T-helper 2 cell (primary cell): ENCODE measurements around the gene CNTROB.

Experiments
- DNase-seq, 5 experiments: peaks; one replicate each; pipeline versions ENCODE4 v3.0.0 to v3.0.0-alpha.2; 2012 to 2022

The CNTROB gene

DNA sequence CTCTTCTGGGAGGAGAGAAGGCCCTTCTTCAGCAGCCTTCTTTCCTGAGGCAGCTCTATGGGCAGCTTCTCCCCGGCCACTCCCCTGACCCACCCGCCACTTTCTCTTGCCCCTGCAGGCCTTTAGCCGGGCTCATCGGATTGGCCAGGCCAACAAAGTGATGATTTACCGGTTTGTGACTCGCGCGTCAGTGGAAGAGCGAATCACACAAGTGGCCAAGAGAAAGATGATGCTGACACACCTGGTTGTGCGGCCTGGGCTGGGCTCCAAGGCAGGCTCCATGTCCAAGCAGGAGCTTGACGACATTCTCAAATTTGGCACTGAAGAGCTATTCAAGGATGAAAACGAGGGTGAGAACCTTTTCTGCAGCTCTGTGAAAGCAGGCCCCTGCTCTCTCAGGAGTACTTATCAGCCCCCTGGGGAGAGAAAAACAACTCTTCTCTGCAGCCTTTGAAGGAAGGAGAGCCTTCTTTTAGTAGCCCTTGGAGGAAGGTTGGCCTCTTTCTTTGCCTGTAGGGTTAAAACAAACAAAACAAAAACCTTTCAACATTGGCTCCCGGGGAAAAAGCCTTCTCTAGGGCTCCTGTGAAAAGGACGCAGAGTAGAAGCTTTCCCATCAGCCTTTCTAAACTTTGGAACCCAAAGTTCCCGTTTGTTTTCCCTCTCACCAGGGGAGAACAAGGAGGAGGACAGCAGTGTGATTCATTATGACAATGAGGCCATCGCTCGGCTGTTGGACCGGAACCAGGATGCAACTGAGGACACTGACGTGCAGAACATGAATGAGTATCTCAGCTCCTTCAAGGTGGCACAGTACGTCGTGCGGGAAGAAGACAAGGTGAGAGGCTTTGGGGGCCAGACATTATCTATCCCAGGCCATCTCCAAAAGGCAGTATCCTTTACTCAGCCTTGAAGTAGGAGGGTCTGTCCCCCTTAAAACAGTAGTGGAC lies 28.6 kb upstream of the CNTROB start:
- no peak for DNase-seq

DNA sequence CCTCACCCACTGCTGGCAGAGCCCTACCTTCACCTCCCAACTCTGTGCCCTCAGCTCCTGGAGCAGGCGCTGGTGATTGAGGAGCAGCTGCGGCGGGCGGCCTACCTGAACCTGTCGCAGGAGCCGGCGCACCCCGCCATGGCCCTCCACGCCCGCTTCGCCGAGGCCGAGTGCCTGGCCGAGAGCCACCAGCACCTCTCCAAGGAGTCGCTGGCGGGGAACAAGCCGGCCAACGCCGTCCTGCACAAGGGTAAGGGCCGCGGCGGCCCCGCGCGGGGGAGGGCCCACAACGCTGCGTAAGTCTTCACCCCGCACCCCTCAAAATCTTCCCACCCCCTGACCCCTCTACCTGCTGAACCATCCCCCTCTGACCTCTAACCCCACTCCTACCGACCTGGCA lies 22.9 kb upstream of the CNTROB start:
- no peak for DNase-seq

- no peak for DNase-seq
Observed at GRCh38 chr17:7910281-7910680, 21.7 kb upstream of the CNTROB start.

DNA sequence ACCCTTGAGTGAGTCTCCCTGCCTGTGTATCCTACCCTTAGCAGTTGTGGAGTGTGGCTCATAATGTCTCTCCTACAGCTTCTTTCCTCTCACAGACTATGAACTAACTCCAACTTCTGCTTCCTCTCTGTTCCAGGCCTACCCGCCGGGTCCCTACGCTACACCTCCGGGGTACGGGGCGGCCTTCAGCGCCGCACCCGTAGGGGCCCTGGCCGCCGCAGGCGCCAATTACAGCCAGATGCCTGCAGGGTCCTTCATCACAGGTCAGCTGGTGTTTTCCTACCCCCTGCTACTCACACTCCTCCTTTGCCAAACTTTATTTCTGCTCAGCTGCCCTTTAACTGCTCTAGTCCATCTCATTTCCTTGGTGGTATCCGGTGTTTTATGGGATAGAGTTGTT lies 21.3 kb upstream of the CNTROB start:
- no peak for DNase-seq

GRCh38 chr17:7911116-7911515 lies 20.9 kb upstream of the CNTROB start:
- no peak for DNase-seq

- peak in 2 of 5 experiments; percentile 52 to 84 for DNase-seq
Observed at GRCh38 chr17:7912927-7913524, 19.0 kb upstream of the CNTROB start.

DNA sequence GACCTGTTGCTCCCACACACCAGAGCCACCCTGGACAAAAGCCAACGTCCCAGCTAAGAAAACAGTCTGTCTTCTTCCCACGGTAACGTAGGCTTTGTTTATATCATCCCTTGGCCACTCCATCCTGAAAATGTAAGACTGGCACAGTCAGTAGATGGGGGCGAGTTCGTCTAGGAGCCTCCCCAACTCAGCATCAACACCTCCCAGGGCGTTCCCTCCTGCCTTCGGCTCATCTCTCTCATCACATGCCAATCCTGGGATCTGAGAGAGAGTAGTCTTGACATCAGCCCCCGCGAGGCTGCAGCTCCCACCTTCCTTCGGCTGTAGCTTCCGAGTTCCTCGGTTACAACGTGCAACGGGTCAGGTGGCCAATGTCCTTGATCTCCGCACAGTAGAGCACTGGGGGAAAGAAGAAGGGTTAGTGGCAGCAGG lies 16.8 kb upstream of the CNTROB start:
- DNase-seq = no peak

DNA sequence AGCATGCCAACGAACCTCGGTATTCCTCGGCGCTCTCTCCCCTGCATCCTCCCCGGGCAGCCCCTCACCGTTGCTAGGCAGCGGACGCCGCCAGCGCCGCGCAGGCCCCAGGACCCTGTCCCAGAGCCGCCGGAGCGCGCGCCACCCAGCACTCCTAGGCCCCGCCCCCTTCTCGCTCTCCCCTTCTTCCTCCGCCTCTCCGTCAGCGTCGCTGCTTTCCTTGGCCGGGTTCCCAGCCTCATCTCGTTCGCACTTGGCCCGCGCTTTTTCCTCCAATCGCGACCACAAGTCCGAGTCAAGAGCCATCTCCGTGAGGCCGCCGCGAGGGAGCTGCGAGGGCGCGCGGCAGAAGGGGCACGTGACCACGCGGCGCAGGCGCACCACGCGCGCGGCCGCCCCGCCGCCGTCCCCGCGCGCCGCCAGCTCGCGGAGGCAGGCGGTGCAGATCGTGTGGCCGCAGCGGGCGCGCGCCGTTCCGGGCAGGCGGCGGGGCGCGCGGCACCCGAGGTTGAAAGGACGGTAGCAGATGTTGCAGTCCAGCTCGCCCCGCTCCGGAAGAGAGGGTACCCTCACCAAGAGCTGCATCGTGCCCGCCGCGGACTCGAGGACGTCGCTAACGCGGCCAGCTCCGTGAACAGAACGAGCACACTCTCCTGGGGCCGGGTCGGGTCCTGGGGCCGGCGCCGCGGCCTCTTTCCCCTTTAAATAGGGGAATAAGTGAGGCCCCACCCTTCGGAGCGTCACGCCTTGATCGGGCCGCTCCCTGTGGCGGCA lies 16.2 kb upstream of the CNTROB start, which contains the start of gene RNF227:
RNF227 (minus strand) TSS at position 679 of the 774 bp plus-strand sequence; CDS start at position 585, 94 bp downstream.
- peak; percentile 61 to 90 (median 76) for DNase-seq

DNA sequence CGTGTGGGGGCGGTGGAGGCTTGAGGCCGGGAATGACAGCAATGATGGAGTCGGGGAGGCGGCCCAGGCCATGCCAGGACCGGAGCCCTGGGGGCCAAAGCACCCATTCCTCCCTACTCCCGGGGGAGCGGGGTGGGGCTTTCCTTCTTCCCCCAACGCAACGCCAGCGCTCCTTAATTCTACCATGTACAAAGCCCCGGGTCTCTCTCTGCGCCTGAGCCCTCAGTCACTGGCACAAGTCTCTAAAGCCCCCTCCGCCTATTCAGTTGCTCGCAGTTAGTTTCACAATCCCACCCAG lies 15.7 kb upstream of the CNTROB start:
- DNase-seq = no peak

DNA sequence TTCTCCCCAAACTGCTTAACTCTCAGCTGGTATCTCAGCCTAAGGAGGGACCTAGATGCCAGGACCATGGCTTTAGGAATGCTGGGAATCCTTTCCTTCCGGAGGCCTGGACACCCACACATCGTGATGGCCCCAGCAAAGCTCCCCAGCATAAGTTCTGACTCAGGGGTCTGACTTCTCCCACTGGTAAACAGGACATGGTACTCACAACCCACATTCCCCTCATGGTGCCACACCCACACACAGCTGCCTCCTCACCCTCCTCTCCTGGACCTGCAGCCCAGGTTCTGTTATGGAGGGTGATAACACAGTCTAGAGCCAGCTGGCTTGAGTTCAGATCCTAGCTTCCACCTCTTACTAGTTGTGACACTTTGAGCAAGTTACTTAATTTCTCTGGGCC lies 15.2 kb upstream of the CNTROB start:
- no peak for DNase-seq

DNA sequence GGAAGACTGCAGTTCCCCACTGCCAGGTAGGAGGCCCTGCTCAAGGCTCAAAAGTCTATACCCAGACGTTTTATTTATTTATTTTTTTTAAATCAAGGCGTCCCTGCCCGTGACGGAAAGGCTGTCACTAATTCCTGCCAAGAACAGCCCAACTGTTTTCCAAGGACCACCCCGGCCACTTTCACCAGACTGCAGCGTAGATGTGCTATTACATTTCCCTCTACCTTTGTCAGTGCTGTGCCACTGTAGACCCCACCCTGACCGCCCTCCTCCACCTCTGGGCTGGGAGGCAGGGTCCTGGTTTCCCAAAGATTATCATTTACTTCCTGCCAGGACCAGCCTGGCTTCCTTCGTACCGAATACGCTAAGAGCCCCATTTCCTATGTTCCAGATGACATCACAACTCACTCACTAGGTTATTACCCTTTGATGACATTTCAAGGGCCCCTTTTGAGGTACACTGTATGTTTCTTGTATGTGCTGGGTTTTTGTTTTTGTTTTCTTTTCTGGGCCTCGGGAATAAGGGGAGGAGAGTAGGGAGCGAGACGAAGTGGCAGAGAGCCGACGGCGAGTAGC lies 9.6 kb upstream of the CNTROB start:
- DNase-seq = no peak

DNA sequence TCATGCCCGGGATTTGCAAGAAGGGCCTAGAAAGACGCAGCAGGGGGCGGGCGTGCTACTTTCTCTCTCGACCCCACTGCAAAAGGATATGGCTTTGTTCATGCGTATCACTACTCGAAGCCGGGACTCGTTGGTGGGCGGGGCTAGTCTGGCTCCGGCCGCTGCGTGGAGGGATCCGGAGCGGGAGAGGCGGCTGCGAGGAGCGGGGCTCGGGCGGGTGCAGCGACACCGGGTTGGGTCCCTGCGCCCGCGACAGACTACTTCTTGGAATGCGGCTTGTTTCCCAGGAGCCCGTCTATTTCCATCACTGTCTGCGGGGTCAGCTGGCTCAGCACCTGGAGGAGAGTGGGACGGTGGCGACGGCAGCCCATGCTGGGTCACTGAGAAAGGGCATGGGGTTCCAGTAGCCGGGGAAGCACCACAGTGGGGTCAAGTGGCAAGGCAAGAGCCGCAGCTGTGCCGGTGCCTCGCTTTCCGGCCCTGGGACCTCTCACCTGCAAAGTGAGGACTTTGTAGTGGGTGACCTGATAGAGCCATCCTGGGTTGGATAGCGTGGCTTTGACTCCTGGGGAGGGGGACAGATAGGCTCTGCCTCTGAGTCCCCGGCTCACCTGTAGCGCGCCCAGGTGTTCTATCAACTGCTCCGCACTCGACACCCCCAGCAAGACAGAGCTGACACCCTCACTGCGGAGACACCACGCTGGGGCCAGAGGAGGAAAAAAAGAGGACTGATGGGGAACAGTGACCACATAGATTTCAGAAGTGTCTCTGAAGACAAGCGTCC lies 9.0 kb upstream of the CNTROB start:
- DNase-seq = peak; percentile 68 to 89 (median 76)

GRCh38 chr17:7927596-7927995 lies 4.4 kb upstream of the CNTROB start:
- DNase-seq = no peak

DNA sequence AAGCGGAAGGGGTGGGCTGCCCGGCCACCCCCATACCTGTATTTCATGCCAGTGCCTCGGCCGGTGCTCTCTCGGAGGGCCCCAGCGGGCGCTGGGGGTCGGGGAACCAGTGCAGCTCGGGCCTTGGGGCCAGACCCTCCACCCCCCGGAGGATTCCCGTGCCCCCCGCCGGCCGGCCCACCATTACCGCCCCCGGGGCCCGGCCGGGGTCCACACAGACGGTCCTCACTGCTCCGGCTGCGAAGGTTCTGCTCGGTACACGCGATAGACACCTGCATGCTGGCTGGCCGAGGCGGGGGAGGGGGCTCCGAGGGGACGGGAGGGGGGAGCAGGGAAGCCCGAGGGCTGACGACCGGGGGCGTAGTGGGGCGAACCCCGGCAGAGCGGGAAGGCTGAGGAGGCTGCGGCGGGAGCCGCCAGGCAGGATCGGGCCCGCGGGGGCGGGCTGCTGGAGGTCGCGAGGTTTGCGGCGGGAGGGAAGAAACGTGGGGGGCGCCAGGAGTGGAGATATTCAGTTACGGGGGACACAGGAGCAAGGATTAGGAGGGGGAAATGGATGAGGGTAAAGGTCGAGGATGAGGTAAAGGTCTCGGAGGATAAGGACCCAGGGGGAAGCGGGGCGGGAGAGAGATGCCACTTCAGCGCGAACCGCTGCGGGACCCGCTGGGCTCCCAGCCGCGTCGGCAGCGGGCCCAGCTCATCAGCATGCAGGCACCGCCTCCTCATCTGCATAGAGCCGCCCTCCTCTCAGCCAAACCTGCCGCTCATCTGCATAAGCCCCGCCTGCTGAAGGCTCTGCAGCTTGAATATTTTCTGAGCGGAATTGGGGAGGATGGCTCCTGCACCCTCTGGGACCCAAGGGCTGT lies 2.6 kb upstream of the CNTROB start, which contains the start of gene KCNAB3:
KCNAB3 (minus strand) TSS at position 699 of the 866 bp plus-strand sequence; CDS start at position 278, 421 bp downstream.
- peak in 4 of 5 experiments; percentile 20 to 85 (median 44) for DNase-seq

GRCh38 chr17:7930841-7931631 lies 970 bp upstream of the CNTROB start:
- no peak for DNase-seq

DNA sequence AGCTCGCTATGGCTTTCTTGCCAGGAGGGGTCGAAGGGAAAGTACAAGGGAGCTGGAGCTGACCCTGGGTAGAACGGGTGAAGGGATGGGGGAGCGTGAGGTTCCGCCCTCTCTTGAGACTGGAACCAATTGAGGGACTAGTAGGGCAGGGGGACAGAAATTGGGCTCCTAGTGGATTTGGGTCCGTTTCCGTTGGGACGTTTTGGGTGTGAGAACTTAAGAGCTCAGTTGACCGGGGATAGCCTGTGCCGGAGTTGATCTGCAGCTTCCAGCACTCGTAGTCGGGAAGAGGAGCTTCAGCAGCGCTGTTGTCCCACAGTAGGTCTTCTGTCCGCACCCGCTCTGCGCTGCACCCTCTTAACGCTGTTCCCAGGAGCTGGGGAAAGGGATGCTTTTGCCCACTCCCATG lies 481 bp downstream of the CNTROB start:
- DNase-seq = peak in 1 of 5 experiments; percentile 43

DNA sequence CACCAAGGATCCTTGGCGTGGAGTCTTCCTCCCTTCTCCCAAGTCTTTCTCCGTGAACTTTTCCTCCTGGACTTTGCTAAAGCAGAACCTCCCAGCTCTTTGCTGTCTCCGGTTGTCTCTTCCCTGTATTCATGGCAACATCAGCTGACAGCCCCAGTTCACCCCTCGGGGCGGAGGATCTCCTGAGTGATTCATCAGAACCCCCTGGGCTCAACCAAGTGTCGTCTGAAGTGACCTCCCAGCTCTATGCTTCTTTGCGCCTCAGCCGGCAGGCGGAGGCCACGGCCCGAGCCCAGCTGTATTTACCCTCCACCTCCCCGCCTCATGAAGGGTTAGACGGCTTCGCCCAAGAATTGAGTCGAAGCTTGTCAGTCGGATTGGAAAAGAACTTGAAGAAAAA lies 943 bp downstream of the CNTROB start:
- peak in 1 of 5 experiments; percentile 64 for DNase-seq

GRCh38 chr17:7935859-7936258 lies 3.9 kb downstream of the CNTROB start:
- DNase-seq = no peak

DNA sequence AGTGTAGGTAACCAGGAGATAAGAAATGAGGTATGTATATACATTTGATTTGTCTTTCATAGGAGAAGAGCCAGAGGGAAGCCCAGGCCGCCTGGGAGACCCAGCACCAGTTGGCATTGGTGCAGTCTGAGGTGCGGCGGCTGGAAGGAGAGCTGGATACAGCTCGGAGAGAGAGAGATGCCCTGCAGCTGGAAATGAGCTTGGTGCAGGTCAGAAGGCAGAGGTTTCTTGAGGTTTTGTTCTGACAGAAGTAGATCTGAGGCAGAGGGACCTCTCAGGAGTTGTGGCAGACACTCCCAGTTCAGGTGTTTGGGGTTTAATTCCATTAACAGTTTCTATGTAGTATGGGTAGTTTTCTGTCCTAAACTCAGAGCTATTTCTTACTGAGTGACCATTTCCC lies 8.0 kb downstream of the CNTROB start:
- DNase-seq = no peak

DNA sequence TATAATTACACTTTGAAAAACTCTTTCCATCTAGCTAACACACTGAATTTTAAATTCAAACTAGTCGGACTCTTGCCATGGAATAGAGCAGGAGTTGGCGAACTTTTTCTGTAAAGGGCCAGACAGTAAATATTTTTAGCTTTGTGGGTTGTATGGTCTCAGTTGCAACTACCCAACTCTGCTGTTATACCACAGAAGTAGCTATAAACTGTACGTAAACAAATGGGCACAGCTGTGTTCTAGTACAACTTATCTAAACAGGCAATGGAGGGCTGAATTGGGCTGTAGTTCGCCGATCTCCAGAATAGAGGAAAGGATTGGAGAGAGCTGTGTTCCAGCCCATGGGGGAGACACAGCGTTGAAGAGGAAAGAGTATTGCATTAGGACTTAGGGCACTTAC lies 8.7 kb downstream of the CNTROB start:
- no peak for DNase-seq
